SK-N-SH treated with all-trans-retinoic acid at 6 μM for 48 hours (cell line): Measurements from ENCODE around the gene THAP8.

Experiments
- GLIS3 ChIP-seq: fragments of 250-450 bp; sonication (Bioruptor Pico); IDR thresholded peaks from 2 replicates; pipeline ENCODE4 v1.5.0; 2020; ENCODE audit warnings: mild to moderate bottlenecking, moderate library complexity
- PATZ1 ChIP-seq: fragments of 250-450 bp; sonication (Bioruptor Pico); IDR thresholded peaks from 2 replicates; pipeline ENCODE4 v1.8.0; 2020; ENCODE audit warnings: mild to moderate bottlenecking, moderate library complexity, borderline replicate concordance
- POU6F1 ChIP-seq: fragments of 250-450 bp; sonication (Bioruptor Pico); IDR thresholded peaks from 2 replicates; pipeline ENCODE4 v1.8.0; 2021; ENCODE audit warnings: low read depth, mild to moderate bottlenecking, moderate library complexity, borderline replicate concordance
- RARB ChIP-seq: fragments of 250-450 bp; sonication (Bioruptor Pico); IDR thresholded peaks from 2 replicates; pipeline ENCODE4 v1.8.0; 2021; ENCODE audit warnings: mild to moderate bottlenecking, moderate library complexity
- ZFP3 ChIP-seq: fragments of 250-450 bp; sonication (Bioruptor Pico); IDR thresholded peaks from 2 replicates; pipeline ENCODE4 v1.5.0; 2020; ENCODE audit warnings: mild to moderate bottlenecking, moderate library complexity
- ZNF70 ChIP-seq: fragments of 450-650 bp; formaldehyde crosslinking; IDR thresholded peaks from 2 replicates; pipeline ENCODE4 v1.5.0; 2020; ENCODE audit warnings: mild to moderate bottlenecking, moderate library complexity

DNA sequence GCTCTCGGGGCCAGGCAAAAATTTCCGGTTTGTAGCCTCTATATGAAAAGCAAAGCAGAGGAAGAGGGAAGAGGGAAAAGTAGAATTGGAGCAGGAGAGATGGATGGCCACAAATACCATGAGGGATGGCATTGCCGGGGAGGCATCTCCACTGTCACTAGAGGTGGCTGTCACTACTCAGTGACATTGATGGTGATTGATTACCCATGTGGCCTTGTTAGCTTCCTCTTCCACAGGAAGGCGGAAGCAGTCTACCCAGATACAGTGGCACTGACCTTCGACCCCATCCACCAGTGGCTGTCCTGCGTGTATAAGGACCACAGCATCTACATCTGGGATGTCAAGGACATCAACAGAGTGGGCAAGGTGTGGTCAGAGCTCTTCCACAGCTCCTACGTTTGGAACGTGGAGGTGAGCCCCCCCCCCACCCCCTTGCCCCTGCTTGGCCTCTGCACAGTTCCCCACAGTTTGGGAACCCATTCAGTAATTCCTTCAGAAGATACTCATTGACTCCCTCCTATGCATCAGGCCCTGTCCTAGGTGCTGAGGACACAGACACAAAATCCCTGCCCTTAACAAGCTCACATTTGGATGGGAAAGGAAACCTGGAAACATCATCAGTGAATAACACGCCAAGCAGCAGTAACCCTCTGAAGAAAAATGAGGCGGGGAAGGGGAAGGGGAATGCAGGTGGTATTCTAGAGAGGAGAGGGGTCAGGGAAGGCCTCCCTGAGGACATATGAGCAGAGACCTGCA lies 19.2 kb upstream of the THAP8 start:
- no peak for TF ChIP-seq PATZ1 (CRISPR knock-in tag)
- TF ChIP-seq RARB (CRISPR knock-in tag), result no peak
- no peak for TF ChIP-seq ZNF70 (CRISPR knock-in tag)
- no peak for TF ChIP-seq GLIS3
- TF ChIP-seq POU6F1, result no peak
- TF ChIP-seq ZFP3 (CRISPR knock-in tag), result no peak
